Measurements from ENCODE around the gene ZC3H6.

DNA sequence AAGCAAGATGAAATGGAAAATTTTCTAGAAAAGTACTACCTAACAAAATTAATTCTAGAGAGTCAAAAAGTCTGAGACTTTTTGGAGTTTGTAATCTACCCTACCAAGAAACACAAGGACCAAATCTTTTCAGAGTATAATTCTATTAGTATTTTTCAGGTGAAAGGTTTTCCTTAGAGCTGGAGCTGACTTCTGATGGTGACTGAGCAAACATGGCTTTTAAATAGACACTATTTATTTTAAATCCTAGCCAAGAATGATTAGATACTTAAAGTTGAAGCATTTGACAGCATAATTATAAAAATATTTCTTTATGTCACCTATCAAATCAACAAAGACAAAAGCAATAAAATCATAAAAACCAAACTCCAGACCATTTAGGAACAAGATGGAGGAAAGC is 26.6 kb downstream of the ZC3H6 start:
- TF ChIP-seq ZNF274 (IDR thresholded peaks at IDR 0.05; ENCODE audit: low read depth, low read length), result no peak
- no peak for TF ChIP-seq YY1 (IDR thresholded peaks at IDR 0.05; ENCODE audit: insufficient read depth, insufficient read length)
